ENCODE measurements around the gene SLC15A5.

The SLC15A5 gene

DNA sequence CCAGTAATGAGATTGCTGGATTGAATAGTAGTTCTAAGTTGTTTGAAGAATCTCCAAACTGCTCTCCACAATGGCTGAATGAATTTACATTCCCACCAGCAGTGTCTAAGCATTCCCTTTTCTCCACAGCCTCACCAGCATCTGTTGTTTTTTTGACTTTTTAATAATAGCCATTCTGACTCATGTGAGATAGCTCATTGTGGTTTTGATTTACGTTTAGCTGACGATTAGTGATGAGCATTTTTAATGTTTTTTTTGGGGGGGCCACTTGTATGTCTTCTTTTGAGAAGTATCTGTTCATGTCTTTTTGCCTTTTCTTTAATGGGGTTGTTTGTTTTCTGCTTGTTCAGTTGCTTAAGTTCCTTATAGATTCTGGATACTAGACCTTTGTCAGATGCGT lies 8.1 kb upstream of the SLC15A5 start:
- H3K27me3 Mint-ChIP-seq = no peaks in the 10 kb centered on the region
- no peaks in the 10 kb centered on the region for H3K36me3 Mint-ChIP-seq (ENCODE audit: low read depth)
- H3K4me3 Mint-ChIP-seq = no peak overlapping the region
- no peaks in the 10 kb centered on the region for H3K4me1 Mint-ChIP-seq (ENCODE audit: low read depth)
- no peak overlapping the region for H3K27ac Mint-ChIP-seq
- no peak for DNase-seq
- H3K9me3 Mint-ChIP-seq = peaks cover 10% of the 10 kb centered on the region

DNA sequence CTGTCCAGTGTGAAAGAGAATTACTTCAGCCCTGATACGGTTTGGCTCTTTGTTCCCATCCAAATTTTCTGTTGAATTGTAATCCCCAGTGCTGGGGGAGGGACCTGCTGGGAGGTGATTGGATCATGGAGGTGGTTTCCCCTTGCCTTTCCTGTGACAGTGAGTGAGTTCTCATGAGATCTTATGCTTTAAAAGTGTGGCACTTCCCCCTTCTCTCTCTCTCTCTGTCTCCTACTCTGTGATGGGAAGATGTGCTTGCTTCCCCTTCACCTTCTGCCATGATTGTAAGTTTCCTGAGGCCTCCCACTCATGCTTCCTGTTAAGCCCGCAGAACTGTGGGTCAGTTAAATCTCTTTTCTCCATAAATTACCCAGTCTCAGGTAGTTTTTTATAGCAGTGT lies 5.5 kb upstream of the SLC15A5 start:
- no peaks in the 10 kb centered on the region for H3K36me3 Mint-ChIP-seq (ENCODE audit: low read depth)
- no peak overlapping the region for H3K4me3 Mint-ChIP-seq
- H3K27ac Mint-ChIP-seq = no peak overlapping the region
- no peak for DNase-seq
- H3K4me1 Mint-ChIP-seq (ENCODE audit: low read depth) = no peaks in the 10 kb centered on the region
- H3K9me3 Mint-ChIP-seq = peaks cover 12% of the 10 kb centered on the region
- H3K27me3 Mint-ChIP-seq = no peaks in the 10 kb centered on the region

DNA sequence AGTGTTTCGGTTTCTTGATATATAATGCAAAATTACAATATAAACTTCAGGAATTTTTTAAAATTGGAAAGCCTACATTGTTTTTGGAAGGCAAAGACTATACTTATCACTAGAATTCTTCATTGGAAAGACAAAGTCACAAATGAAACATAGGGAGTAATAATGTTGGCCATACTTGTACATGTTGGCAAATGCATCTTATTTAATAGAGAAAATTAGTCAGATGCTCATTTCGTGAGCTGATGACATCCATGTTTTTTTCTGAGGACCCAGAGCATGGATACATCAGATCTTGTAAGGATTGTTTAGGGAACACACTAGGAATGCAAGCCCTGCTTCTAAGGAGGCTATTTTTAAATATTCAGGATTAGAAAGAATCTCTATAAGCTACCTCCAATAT lies 4.6 kb upstream of the SLC15A5 start:
- H3K9me3 Mint-ChIP-seq = peaks cover 15% of the 10 kb centered on the region
- no peak overlapping the region for H3K27ac Mint-ChIP-seq
- H3K36me3 Mint-ChIP-seq (ENCODE audit: low read depth) = no peaks in the 10 kb centered on the region
- H3K27me3 Mint-ChIP-seq = no peaks in the 10 kb centered on the region
- DNase-seq = no peak
- H3K4me1 Mint-ChIP-seq (ENCODE audit: low read depth) = no peaks in the 10 kb centered on the region
- no peak overlapping the region for H3K4me3 Mint-ChIP-seq

DNA sequence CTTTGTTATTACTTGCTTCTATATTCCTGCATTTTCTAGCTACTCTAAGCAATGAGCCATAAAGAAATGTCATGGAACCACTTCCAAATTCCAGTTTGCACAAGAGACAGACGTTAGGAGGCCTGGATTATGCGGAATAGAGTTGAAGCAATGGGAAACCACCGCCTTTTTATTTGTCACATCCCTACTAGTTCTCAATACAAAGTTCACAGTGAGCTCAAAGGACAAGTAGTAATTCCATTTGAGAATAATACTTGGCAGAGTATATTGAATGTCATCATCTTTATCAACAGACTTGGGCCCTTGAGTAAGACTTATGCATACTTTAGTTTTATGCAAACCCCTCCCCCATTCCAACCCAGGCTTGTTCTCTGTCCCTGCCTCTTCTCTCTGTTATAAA lies 3.7 kb upstream of the SLC15A5 start:
- Mint-ChIP-seq H3K36me3 (ENCODE audit: low read depth) (no peaks in the 10 kb centered on the region), H3K27me3 (no peaks in the 10 kb centered on the region), H3K9me3 (peaks cover 15% of the 10 kb centered on the region), H3K4me1 (ENCODE audit: low read depth) (no peaks in the 10 kb centered on the region), H3K27ac (no peak overlapping the region), H3K4me3 (no peak overlapping the region)
- no peak for DNase-seq

DNA sequence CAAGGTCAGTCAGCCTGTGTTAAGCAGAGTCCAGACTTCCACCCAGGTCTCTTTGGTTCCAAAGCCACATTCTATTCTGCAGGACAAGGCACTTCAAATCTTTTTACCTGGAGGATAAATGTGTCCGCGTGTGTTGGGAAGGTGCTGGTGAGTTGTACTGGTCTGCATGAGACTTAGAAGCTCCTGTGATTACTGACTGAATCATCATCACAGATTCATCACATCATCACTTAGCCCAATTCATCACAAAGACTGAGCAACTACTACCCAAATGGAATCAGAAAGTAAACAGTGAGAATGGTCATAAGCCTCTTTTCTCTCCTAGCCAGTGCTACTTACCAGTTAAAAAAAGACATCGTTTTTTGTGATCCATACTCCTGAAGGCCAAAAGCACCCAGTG lies 5.3 kb downstream of the SLC15A5 start:
- no peaks in the 10 kb centered on the region for H3K27me3 Mint-ChIP-seq
- no peak overlapping the region for H3K27ac Mint-ChIP-seq
- H3K4me1 Mint-ChIP-seq (ENCODE audit: low read depth) = no peaks in the 10 kb centered on the region
- no peak for DNase-seq
- peaks cover 2% of the 10 kb centered on the region for H3K9me3 Mint-ChIP-seq
- no peaks in the 10 kb centered on the region for H3K36me3 Mint-ChIP-seq (ENCODE audit: low read depth)
- H3K4me3 Mint-ChIP-seq = no peak overlapping the region

DNA sequence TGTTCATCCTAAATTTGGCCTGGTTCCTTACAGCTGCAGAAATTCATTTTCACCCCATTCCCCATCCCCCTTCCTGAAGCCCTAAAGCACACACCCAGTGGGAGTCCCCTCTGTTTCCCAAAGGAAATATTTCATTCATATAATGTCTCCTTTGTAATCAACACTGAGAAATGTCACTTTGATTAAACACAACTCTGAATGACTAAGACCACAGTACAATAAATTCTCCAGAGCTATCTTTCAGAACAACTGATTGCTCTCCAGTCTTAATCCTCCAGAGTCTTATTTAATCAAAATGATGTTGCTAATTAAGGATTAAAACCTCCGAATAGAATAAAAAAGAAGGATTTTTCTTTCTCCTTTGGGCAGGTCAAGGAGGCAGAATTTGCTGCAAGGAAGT lies 6.4 kb downstream of the SLC15A5 start:
- H3K4me3 Mint-ChIP-seq = no peak overlapping the region
- H3K36me3 Mint-ChIP-seq (ENCODE audit: low read depth) = no peaks in the 10 kb centered on the region
- H3K9me3 Mint-ChIP-seq = peaks cover 2% of the 10 kb centered on the region
- H3K27me3 Mint-ChIP-seq = no peaks in the 10 kb centered on the region
- H3K4me1 Mint-ChIP-seq (ENCODE audit: low read depth) = no peaks in the 10 kb centered on the region
- DNase-seq = no peak
- no peak overlapping the region for H3K27ac Mint-ChIP-seq

DNA sequence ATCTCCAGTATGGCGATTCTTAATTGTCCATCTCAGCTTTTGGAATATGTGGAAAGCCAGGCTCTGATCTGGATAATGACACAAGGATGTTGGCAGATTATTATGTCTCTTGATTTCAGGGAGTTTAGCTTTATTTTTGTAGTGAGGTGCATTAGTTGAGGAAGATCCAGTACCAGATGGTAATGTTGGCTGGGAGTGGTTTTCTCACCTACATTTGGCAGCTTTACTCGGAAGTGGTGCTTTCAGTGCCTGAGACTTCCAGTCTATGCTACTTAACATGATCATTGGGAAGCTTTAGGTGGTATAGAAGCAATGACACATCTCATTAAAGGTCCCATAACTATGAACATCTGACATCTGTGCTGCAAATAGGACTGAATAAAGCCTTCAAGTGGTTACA lies 7.5 kb downstream of the SLC15A5 start:
- Mint-ChIP-seq H3K4me1 (ENCODE audit: low read depth) (no peaks in the 10 kb centered on the region), H3K4me3 (no peak overlapping the region), H3K9me3 (no peaks in the 10 kb centered on the region), H3K27me3 (no peaks in the 10 kb centered on the region), H3K36me3 (ENCODE audit: low read depth) (no peaks in the 10 kb centered on the region), H3K27ac (no peak overlapping the region)
- no peak for DNase-seq

DNA sequence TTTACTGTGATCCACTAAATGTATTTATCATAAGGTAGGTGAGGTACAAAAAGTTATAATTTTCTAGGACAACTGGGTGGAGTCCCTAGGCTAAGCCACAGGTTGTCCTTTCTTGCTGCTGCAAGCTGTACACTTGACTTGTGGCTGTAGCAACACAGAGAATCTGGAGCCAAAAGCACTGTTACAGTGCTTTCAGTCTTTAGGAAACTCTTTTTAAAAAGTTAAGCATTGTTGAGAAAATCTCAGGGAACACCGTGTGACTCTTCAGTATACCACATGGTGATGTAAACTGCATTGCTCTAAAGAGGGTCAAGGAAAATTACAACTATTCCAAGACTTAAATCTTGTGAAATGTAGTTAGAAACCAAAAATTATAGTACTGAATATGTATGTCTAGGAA lies 11.4 kb downstream of the SLC15A5 start:
- DNase-seq = no peak
- H3K27me3 Mint-ChIP-seq = no peaks in the 10 kb centered on the region
- H3K9me3 Mint-ChIP-seq = peaks cover 7% of the 10 kb centered on the region
- no peak overlapping the region for H3K27ac Mint-ChIP-seq
- H3K36me3 Mint-ChIP-seq (ENCODE audit: low read depth) = no peaks in the 10 kb centered on the region
- no peak overlapping the region for H3K4me3 Mint-ChIP-seq
- no peaks in the 10 kb centered on the region for H3K4me1 Mint-ChIP-seq (ENCODE audit: low read depth)

DNA sequence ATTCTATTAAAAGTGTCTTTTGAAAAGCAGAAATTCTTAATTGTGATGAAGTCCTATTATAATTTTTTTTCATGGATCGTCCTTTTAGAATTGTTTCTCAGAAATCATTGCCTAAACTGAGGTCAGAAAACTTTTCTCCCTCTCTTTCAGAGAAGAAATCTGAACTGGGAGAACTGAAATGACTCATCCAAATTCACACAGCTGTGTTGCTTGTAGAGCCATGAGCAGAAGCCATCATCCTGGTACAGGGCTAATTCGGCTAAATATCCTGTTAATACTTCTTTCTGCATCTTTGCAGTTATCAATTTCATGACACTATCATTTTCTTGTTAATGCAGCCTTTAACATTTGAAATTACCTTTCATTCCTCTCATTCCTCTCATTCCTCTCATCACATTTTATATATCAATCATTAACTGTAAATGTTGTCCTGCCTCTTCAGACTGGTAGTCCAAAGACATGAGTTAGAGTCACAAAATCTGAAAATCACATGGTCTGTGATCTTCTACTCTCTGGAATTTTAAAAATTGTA lies 15.5 kb downstream of the SLC15A5 start:
- H3K36me3 Mint-ChIP-seq (ENCODE audit: low read depth) = no peaks in the 10 kb centered on the region
- H3K27ac Mint-ChIP-seq = no peak overlapping the region
- H3K4me3 Mint-ChIP-seq = no peak overlapping the region
- peaks cover 7% of the 10 kb centered on the region for H3K9me3 Mint-ChIP-seq
- DNase-seq = no peak
- H3K4me1 Mint-ChIP-seq (ENCODE audit: low read depth) = no peaks in the 10 kb centered on the region
- no peaks in the 10 kb centered on the region for H3K27me3 Mint-ChIP-seq

DNA sequence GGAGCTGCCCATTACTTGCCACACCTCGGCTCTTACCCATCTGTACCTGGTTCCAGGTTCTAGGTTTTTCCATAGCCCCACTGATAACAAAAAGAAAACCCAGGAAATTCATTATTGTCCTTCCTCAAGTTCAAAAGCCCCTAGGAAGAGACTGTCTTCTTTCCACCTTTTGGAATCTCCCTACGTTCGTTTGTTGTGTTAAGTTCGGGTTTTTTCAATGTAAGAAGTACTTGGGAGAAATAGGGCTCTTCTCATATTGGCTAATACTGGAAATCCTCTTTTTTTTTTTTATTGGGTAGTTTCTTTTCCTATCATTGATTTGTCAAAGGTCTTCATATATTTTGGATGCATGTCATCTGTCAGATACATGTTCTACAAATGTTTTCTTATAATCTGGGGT lies 17.3 kb downstream of the SLC15A5 start:
- H3K36me3 Mint-ChIP-seq (ENCODE audit: low read depth) = no peaks in the 10 kb centered on the region
- DNase-seq = no peak
- H3K9me3 Mint-ChIP-seq = peaks cover 7% of the 10 kb centered on the region
- no peaks in the 10 kb centered on the region for H3K4me1 Mint-ChIP-seq (ENCODE audit: low read depth)
- H3K4me3 Mint-ChIP-seq = no peak overlapping the region
- H3K27me3 Mint-ChIP-seq = no peaks in the 10 kb centered on the region
- H3K27ac Mint-ChIP-seq = no peak overlapping the region

DNA sequence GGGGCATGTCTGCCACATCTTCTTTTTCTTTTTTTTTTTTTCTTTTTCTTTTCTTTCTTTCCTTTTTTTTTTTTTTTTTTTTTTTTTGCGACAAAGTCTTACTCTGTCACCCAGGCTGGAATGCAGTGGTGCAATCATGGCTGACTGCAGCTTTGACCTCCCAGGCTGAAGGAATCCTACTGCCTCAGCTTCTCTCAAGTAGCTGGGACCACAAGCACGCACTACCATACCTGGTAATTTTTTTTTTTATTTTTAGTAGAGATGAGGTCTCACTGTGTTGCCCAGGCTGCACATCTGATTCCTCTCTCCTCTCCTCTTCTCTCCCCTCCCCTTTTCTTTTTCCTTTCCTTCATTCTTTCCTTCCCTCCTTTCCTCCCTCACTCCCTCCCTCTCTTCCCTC lies 18.5 kb downstream of the SLC15A5 start:
- DNase-seq = no peak
- Mint-ChIP-seq H3K36me3 (ENCODE audit: low read depth) (no peaks in the 10 kb centered on the region), H3K4me3 (no peak overlapping the region), H3K27ac (no peak overlapping the region), H3K4me1 (ENCODE audit: low read depth) (no peaks in the 10 kb centered on the region), H3K9me3 (peaks cover 7% of the 10 kb centered on the region), H3K27me3 (no peaks in the 10 kb centered on the region)

DNA sequence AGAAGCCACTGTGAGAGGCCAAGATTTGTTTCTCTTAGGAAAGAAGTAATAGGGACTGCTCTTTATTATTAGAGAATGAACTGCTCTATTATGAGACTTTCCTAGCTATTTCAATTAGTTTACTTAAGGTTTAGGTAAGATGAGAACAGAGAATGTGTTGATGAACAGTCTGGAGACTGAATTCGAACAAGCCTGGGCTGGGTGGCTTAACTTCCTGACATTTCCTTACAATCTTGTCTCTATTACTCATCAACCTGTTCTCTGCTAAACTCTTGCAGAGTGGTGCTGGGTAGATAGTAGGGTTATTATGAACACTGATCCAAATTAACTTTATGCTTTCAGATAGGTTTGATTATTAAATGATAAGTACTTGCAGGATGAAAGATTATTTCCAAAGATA lies 31.2 kb downstream of the SLC15A5 start:
- DNase-seq = no peak
- no peaks in the 10 kb centered on the region for H3K4me1 Mint-ChIP-seq (ENCODE audit: low read depth)
- H3K27ac Mint-ChIP-seq = no peak overlapping the region
- no peaks in the 10 kb centered on the region for H3K36me3 Mint-ChIP-seq (ENCODE audit: low read depth)
- H3K27me3 Mint-ChIP-seq = no peaks in the 10 kb centered on the region
- no peak overlapping the region for H3K4me3 Mint-ChIP-seq
- H3K9me3 Mint-ChIP-seq = peaks cover 7% of the 10 kb centered on the region

DNA sequence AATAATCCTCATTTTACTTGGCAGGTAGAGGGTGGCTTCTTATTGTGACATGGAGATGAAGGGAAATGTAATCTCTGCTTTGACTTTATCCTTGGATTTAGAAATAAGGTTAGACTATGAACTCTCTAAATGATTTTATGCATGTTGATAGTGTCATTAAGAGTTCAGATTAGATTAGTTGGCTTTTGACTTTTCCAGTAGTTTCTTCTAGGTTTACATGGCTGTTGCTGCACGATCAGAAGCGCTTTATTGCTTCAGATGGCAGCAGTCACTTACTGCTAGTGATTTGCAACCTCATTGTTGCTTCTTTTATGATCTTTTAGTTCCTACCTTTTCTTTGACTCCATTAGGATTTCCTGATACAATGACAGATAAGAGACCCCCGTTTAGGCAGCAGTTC lies 32.3 kb downstream of the SLC15A5 start:
- no peaks in the 10 kb centered on the region for H3K27me3 Mint-ChIP-seq
- no peaks in the 10 kb centered on the region for H3K4me1 Mint-ChIP-seq (ENCODE audit: low read depth)
- DNase-seq = no peak
- no peak overlapping the region for H3K27ac Mint-ChIP-seq
- no peaks in the 10 kb centered on the region for H3K36me3 Mint-ChIP-seq (ENCODE audit: low read depth)
- H3K4me3 Mint-ChIP-seq = no peak overlapping the region
- peaks cover 11% of the 10 kb centered on the region for H3K9me3 Mint-ChIP-seq

DNA sequence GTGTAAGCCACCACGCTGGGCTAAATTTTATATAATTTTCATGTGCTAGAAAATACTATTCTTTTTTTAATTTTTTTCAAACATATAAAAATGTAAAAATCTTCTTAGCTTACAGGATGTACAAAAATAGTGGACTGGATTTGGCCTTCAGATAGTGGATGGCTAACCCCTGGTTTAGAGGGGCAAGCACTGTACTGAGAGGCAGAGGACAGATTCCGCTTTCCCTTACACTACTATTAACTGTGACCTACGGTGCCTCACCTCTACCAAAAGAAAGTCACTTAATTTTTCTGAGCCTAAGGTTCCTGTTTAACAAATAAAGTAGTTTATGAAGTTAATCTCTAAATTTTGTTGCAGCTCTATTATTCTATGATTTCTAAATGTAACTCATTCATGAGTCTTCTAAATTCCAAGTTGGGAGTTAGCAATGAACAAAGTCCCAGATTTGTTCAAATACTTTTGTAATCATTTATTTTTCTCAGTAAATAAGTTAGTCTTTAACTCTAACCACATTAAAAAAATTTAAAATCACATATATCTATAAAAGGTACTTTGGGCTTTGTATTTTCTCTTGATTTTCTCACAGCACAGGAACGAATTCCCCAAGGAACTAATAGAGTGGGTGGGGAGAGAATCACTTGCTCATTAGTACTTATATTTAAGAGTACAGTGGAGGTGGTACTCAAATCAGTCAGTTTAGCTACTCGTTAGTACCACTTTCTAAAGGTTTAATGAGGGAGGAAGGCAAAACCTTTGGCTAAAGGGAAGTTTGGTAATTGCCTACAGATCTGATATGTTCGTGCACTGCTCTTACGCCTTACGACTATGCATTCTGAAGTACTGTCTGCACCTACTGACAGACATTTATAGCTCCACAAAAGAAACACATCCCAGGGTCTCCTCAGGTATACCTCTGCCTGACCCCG lies 33.7 kb downstream of the SLC15A5 start:
- Mint-ChIP-seq H3K27me3 (no peaks in the 10 kb centered on the region), H3K4me3 (no peak overlapping the region), H3K9me3 (peaks cover 13% of the 10 kb centered on the region), H3K36me3 (ENCODE audit: low read depth) (no peaks in the 10 kb centered on the region), H3K4me1 (ENCODE audit: low read depth) (no peaks in the 10 kb centered on the region), H3K27ac (no peak overlapping the region)
- DNase-seq = no peak

DNA sequence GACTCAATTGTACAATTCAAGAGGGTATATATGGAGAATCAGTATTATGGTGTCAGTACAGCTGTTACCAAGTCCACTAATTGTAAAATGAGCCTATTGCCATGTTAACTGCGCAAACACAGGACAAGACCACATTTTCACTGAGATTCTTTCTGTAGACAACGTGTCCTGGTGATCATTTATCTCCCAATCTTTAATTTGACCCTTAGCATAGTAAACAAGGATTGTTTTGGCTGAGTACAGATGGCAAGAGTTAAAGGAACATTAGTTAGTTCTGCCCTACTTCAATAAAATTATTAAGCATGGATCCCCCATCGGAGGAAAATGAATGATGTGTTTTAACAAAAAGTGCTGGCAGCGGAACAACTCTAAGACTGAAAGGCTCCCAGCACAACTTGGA lies 36.1 kb downstream of the SLC15A5 start:
- Mint-ChIP-seq H3K4me1 (ENCODE audit: low read depth) (no peaks in the 10 kb centered on the region), H3K4me3 (no peak overlapping the region), H3K27ac (no peak overlapping the region), H3K27me3 (no peaks in the 10 kb centered on the region), H3K36me3 (ENCODE audit: low read depth) (no peaks in the 10 kb centered on the region), H3K9me3 (peaks cover 12% of the 10 kb centered on the region)
- DNase-seq = no peak
